ENCODE results near the gene ALK.

ALK gene

GRCh38 chr2:29347774-29348461 lies 573.5 kb downstream of the ALK start:
- DNase-seq, result no peak

GRCh38 chr2:29345236-29345635 lies 576.1 kb downstream of the ALK start:
- no peak for DNase-seq

- DNase-seq, result no peak
These were observed 577.6 kb downstream of the ALK start for GRCh38 chr2:29343830-29344229.

- no peak for DNase-seq
These were observed 584.8 kb downstream of the ALK start for GRCh38 chr2:29336341-29337241.

GRCh38 chr2:29335396-29335795 lies 586.0 kb downstream of the ALK start:
- no peak for DNase-seq

- DNase-seq, result no peak
These were observed 586.7 kb downstream of the ALK start for GRCh38 chr2:29334706-29335105.

GRCh38 chr2:29332540-29332939 lies 588.8 kb downstream of the ALK start:
- no peak for DNase-seq

- DNase-seq, result no peak
These were observed 591.5 kb downstream of the ALK start for GRCh38 chr2:29329899-29330298.

- DNase-seq, result no peak
These were observed 594.5 kb downstream of the ALK start for GRCh38 chr2:29326926-29327325.

GRCh38 chr2:29325544-29325943 lies 595.8 kb downstream of the ALK start:
- DNase-seq, result no peak

GRCh38 chr2:29323961-29324360 lies 597.4 kb downstream of the ALK start:
- DNase-seq, result no peak

- DNase-seq, result no peak
These were observed 598.1 kb downstream of the ALK start for GRCh38 chr2:29323301-29323700.

- no peak for DNase-seq
These were observed 599.4 kb downstream of the ALK start for GRCh38 chr2:29322011-29322410.

GRCh38 chr2:29317801-29318485 lies 603.4 kb downstream of the ALK start:
- no peak for DNase-seq

GRCh38 chr2:29317077-29317517 lies 604.3 kb downstream of the ALK start:
- peak in 1 of 2 donors; percentile 33 for DNase-seq

- DNase-seq, result peak; percentile 49 to 50
These were observed 606.4 kb downstream of the ALK start for GRCh38 chr2:29314816-29315571.

- no peak for DNase-seq
These were observed 609.9 kb downstream of the ALK start for GRCh38 chr2:29311458-29311857.

GRCh38 chr2:29310650-29311348 lies 610.6 kb downstream of the ALK start:
- DNase-seq, result no peak

GRCh38 chr2:29309090-29310029 lies 612.0 kb downstream of the ALK start:
- DNase-seq, result peak; percentile 42 to 60

GRCh38 chr2:29308366-29308765 lies 613.0 kb downstream of the ALK start:
- no peak for DNase-seq

- no peak for DNase-seq
These were observed 613.9 kb downstream of the ALK start for GRCh38 chr2:29307519-29307918.

All from CD4-positive, alpha-beta T cell treated with Interleukin-4 for 1 hour (primary cell).